ENCODE measurements around the gene MST1R.
A peak's percentile ranks its signal among the peaks of the same experiment; 100 is the strongest.

GRCh38 chr3:49940667-49941249 lies 37.1 kb upstream of the MST1R start:
- TF ChIP-seq CTBP1 (IDR thresholded peaks at IDR 0.05; ENCODE audit: borderline replicate concordance) (no peak), BHLHE40 (IDR thresholded peaks at IDR 0.05; ENCODE audit: borderline replicate concordance) (no peak), SP1 (IDR thresholded peaks at IDR 0.05) (no peak), FOXK2 (IDR thresholded peaks at IDR 0.05) (no peak), L3MBTL2 (conservative IDR thresholded peaks at IDR 0.05) (no peak), PKNOX1 (IDR thresholded peaks at IDR 0.05) (no peak), SUZ12 (IDR thresholded peaks at IDR 0.05) (no peak), HDGF (IDR thresholded peaks at IDR 0.05; ENCODE audit: borderline replicate concordance) (no peak), ZNF384 (IDR thresholded peaks at IDR 0.05) (peak; percentile 74), FOXA1 (IDR thresholded peaks at IDR 0.05) (no peak), ARNT (IDR thresholded peaks at IDR 0.05) (no peak), ELF4 (IDR thresholded peaks at IDR 0.05) (no peak), FOXM1 (IDR thresholded peaks at IDR 0.05; ENCODE audit: borderline replicate concordance) (no peak)
